K562 (cell line): ENCODE data around the gene COL4A1. TPM values are rescaled to one million over a fixed set of nuclear protein-coding genes. Genes with fewer than 3 reads are reported as not detected.

Experiments used
- ATAC-seq: fragments of 200-7000 bp; cut with Tn5 transposase; 3 replicates; pipeline ENCODE4 v1.9.1; 2020; ENCODE audit warnings: moderate library complexity
- BruUV-seq: library from RNA; stranded (reverse); fragments of 400-500 nt; replicated peaks from 2 replicates; lab custom pipeline; 2021; lab: Mats Ljungman, UMichigan
- CTCF ChIA-PET: fragments of 300-600 bp; formaldehyde crosslinking; extraction: SDS; loops from one replicate; lab custom pipeline; 2021; ENCODE audit warnings: low intra/inter-chr PET ratio; lab: Yijun Ruan, JAX
- POLR2A ChIA-PET: fragments of 300-600, 350-650 bp; sonication (Branson Sonifier 250); formaldehyde crosslinking; extraction: SDS; loops from one replicate; lab custom pipeline; 2021; ENCODE audit warnings: antibody characterized with exemption, inconsistent platforms; lab: Yijun Ruan, JAX
- DNase-seq, 4 experiments: peaks; one replicate each; pipeline versions ENCODE4 v3.0.0 to v3.0.0-alpha.2; 2011 to 2018; ENCODE audit warnings: low spot score in 3 of 4, mixed read lengths in 3 of 4; ENCODE audit errors: extremely low read depth in 1 of 4
- FAIRE-seq: peaks from 2 replicates; lab custom pipeline; 2011; peaks lifted over from hg19 to GRCh38; lab: Jason Lieb, UNC
- H2AFZ ChIP-seq: 2 replicates; pipeline ENCODE4 v1.6.0; 2011; ENCODE audit warnings: low read depth, low read length, control low read depth, inconsistent platforms
- H3K27ac ChIP-seq: fragments of 200-600 bp; 3 replicates; pipeline ENCODE4 v1.8.0; 2011; ENCODE audit warnings: low read depth, mild to moderate bottlenecking, control low read depth, inconsistent platforms, low read length, moderate library complexity, mixed read lengths; ENCODE audit errors: extremely low read depth
- H3K27me3 ChIP-seq, 2 experiments: fragments of 300-600 bp in 1 of 2; 2 replicates in 1 of 2; 3 replicates in 1 of 2; pipeline versions ENCODE4 v1.6.0 to v1.8.0; 2011; ENCODE audit warnings: inconsistent platforms in 2 of 2, low read length in 2 of 2, mild to moderate bottlenecking in 1 of 2, mixed read lengths in 1 of 2, moderate library complexity in 1 of 2; ENCODE audit not compliant: control insufficient read depth in 2 of 2, insufficient read depth in 2 of 2
- H3K36me3 ChIP-seq: fragments of 300-600 bp; 3 replicates; pipeline ENCODE4 v1.8.0; 2011; ENCODE audit warnings: mild to moderate bottlenecking, low read length, inconsistent platforms; ENCODE audit not compliant: control insufficient read depth, insufficient read depth
- H3K4me1 ChIP-seq, 2 experiments: fragments of 200-600 bp in 1 of 2; replicated peaks in 1 of 2; 2 replicates in 1 of 2; 3 replicates in 1 of 2; pipeline versions ENCODE4 v1.5.1 to v1.8.0; 2011; ENCODE audit warnings: inconsistent platforms in 2 of 2, low read length in 2 of 2, mild to moderate bottlenecking in 1 of 2, mixed read lengths in 1 of 2, moderate library complexity in 1 of 2; ENCODE audit not compliant: control insufficient read depth in 2 of 2, insufficient read depth in 2 of 2
- H3K4me2 ChIP-seq: 2 replicates; pipeline ENCODE4 v1.6.1; 2011; ENCODE audit warnings: low read length, control low read depth, inconsistent platforms, mixed read lengths; ENCODE audit not compliant: insufficient read depth
- H3K4me3 ChIP-seq: fragments of 200-600 bp; sonication (generic), shearing (Covaris generic); 2 replicates; pipeline ENCODE4 v1.5.1; 2016; ENCODE audit warnings: control low read depth, inconsistent platforms
- H3K79me2 ChIP-seq: fragments of 200-600 bp; 3 replicates; pipeline ENCODE4 v1.8.0; 2011; ENCODE audit warnings: low read length, inconsistent platforms; ENCODE audit not compliant: control insufficient read depth, insufficient read depth
- H3K9ac ChIP-seq, 2 experiments: 2 replicates each; pipeline versions ENCODE4 v1.6.0 to v1.6.1; 2011; ENCODE audit warnings: low read depth in 2 of 2, low read length in 2 of 2, control low read depth in 1 of 2, inconsistent platforms in 1 of 2, mild to moderate bottlenecking in 1 of 2, mixed read lengths in 1 of 2; ENCODE audit not compliant: insufficient read depth in 1 of 2
- H3K9me1 ChIP-seq: one replicate; pipeline ENCODE4 v1.6.0; 2011; ENCODE audit warnings: inconsistent platforms, mild to moderate bottlenecking, low read length, moderate library complexity; ENCODE audit not compliant: control insufficient read depth, insufficient read depth
- H3K9me3 ChIP-seq: replicated peaks from 2 replicates; pipeline ENCODE4 v1.5.1; 2011; ENCODE audit warnings: low read depth, low read length, inconsistent platforms; ENCODE audit not compliant: control insufficient read depth, insufficient read depth
- H4K20me1 ChIP-seq: replicated peaks from 2 replicates; pipeline ENCODE4 v1.6.1; 2011; ENCODE audit warnings: low read length, inconsistent platforms, mixed read lengths; ENCODE audit not compliant: control insufficient read depth, insufficient read depth
- CBX5 ChIP-seq: IDR thresholded peaks from 2 replicates; pipeline ENCODE4 v1.6.1; 2014; ENCODE audit warnings: low read depth, borderline replicate concordance
- FOSL1 ChIP-seq: fragments of 200-800 bp; sonication (Bioruptor generic); conservative IDR thresholded peaks from 2 replicates; pipeline ENCODE4 v1.6.1; 2016; ENCODE audit warnings: missing genetic modification characterization, missing compliant biosample characterization
- MNT ChIP-seq, 2 experiments: fragments of 450-650 bp; conservative IDR thresholded peaks; 2 replicates each; pipeline ENCODE4 v1.6.1; 2017; ENCODE audit warnings: mild to moderate bottlenecking in 2 of 2, moderate library complexity in 2 of 2
- NCOA4 ChIP-seq: fragments of 450-650 bp; IDR thresholded peaks from 2 replicates; pipeline ENCODE4 v1.6.1; 2018; ENCODE audit warnings: mild to moderate bottlenecking; ENCODE audit not compliant: partially characterized antibody
- POLR2AphosphoS2 ChIP-seq: IDR thresholded peaks from 2 replicates; pipeline ENCODE4 v1.6.1; 2012; ENCODE audit warnings: low read length, improper control_type of control experiment
- RUNX1 ChIP-seq: sonication (generic); IDR thresholded peaks from 2 replicates; pipeline ENCODE4 v1.6.1; 2016; ENCODE audit warnings: antibody characterized with exemption, low read depth
- THRAP3 ChIP-seq: fragments of 450-650 bp; IDR thresholded peaks from 2 replicates; pipeline ENCODE4 v1.6.1; 2016; ENCODE audit warnings: mild to moderate bottlenecking, inconsistent platforms, borderline replicate concordance
- USF1 ChIP-seq: sonication (generic); formaldehyde crosslinking; IDR thresholded peaks from 2 replicates; pipeline ENCODE4 v1.9.0; 2022; ENCODE audit warnings: mild to moderate bottlenecking, missing genetic modification reagents
- XRCC5 ChIP-seq: fragments of 200-400 bp; formaldehyde crosslinking; IDR thresholded peaks from 2 replicates; pipeline ENCODE4 v1.6.1; 2017; ENCODE audit warnings: low read depth, mild to moderate bottlenecking, low read length
- ZNF224 ChIP-seq: sonication (generic); formaldehyde crosslinking; IDR thresholded peaks from 2 replicates; pipeline ENCODE4 v1.8.0; 2022; ENCODE audit warnings: mild to moderate bottlenecking, missing genetic modification reagents
- ZNF766 ChIP-seq: fragments of 200-800 bp; sonication (Bioruptor generic); conservative IDR thresholded peaks from 2 replicates; pipeline ENCODE4 v1.6.1; 2016; ENCODE audit warnings: missing genetic modification characterization, missing compliant biosample characterization
- WGBS: fragments of 100-300 bp; shearing (Covaris generic); methylation state at CpG from one replicate; pipeline ENCODE4 v1.1.6; 2016; ENCODE audit warnings: low coverage, mixed read lengths; ENCODE audit not compliant: insufficient coverage; ENCODE audit errors: missing lambda C conversion rate; 5-methylcytosine and 5-hydroxymethylcytosine counted together
- in situ Hi-C: fragments of 300-500 bp; cut with MboI; formaldehyde crosslinking; loops from 4 replicates; pipeline ENCODE4 v1.15.0; 2018; ENCODE audit warnings: inconsistent platforms, mixed read lengths
- intact Hi-C: fragments of 100-400 bp; cut with micrococcal nuclease; formaldehyde crosslinking; loops from 2 replicates; pipeline ENCODE4 v1.14.2; 2022
- polyA plus RNA-seq, 8 experiments: library from polyadenylated mRNA; depleted of rRNA in 4 of 8; stranded (reverse) in 5 of 8; unstranded in 3 of 8; fragments of >200 nt; fragmentation: Nextera tagmentation in 2 of 8; fragmentation: Illumina TruSeq in 1 of 8; extraction: Ambion mirVana in 2 of 8; extraction: Trizol in 1 of 8; gene quantifications; 2 replicates each; pipeline versions ENCODE4 v1.2.1 to v1.2.3, GENCODE V29; 2011 to 2014; ENCODE audit warnings: inconsistent platforms in 1 of 8, missing spikeins in 1 of 8
- total RNA-seq, 7 experiments: library from RNA; depleted of rRNA in 6 of 7; stranded (reverse); fragments of >200 nt in 6 of 7; fragmentation: Illumina TruSeq in 2 of 7; extraction: Trizol in 2 of 7; gene quantifications; 2 replicates each; pipeline versions ENCODE4 v1.2.1 to v1.2.3, GENCODE V29; 2011 to 2021; ENCODE audit warnings: low replicate concordance in 1 of 7

The COL4A1 gene
- total and polyA plus RNA-seq, 9 of the 15 experiments (the other 6 are each of a cell fraction or from before 2014, with no cell fraction given), result 0.35 TPM; not detected in 8

GRCh38 chr13:110307767-110308655 is 1.1 kb upstream of the COL4A1 start:
- Histone ChIP-seq H2AFZ (no peak overlapping the region), H3K27ac (no peak overlapping the region), H3K79me2 (no peaks in the 10 kb centered on the region), H3K4me3 (no peak overlapping the region), H3K9me3 (no peaks in the 10 kb centered on the region), H4K20me1 (no peaks in the 10 kb centered on the region), H3K9me1 (no peaks in the 10 kb centered on the region), H3K4me1 (no peaks in the 10 kb centered on the region; a peak in 1 of 5 replicates), H3K4me2 (no peak overlapping the region), H3K27me3 (peaks cover 8 to 48% of the 10 kb centered on the region in 2 experiments), H3K36me3 (no peaks in the 10 kb centered on the region), H3K9ac (no peak overlapping the region)
- CTCF ChIA-PET, result no interaction called here
- intact Hi-C loops (no loop called here), in situ Hi-C loops (no loop called here)
- FAIRE-seq, result no peak
- DNase-seq, result no peak
- POLR2A ChIA-PET, result interaction anchor here (0.5 kb wide), 1 partner anchor 827 kb away, joined by 3 read pairs; no protein-coding TSS in a partner anchor
- BruUV-seq, result no TSS peak
- 12% methylated on average over 37 of the region's 64 CpGs for WGBS
- TF ChIP-seq MNT (conservative IDR thresholded peaks at IDR 0.05), result no peak
- no peak for TF ChIP-seq FOSL1 (tag)
- TF ChIP-seq XRCC5, result no peak
- TF ChIP-seq ZNF224, result no peak
- no peak for TF ChIP-seq POLR2AphosphoS2
- TF ChIP-seq USF1, result no peak
- TF ChIP-seq NCOA4, result no peak
- TF ChIP-seq THRAP3, result no peak
- no peak for TF ChIP-seq CBX5
- TF ChIP-seq RUNX1, result no peak
- no peak for TF ChIP-seq ZNF766 (CRISPR knock-in tag)
- ATAC-seq, result no peak
